Trophoblast cell (in vitro differentiated cells and primary cell): ENCODE results near the gene TBC1D9.

Experiments
- DNase-seq, 2 donors: peaks; one replicate each; pipeline ENCODE4 v3.0.0-alpha.2; 2016
- H2AFZ ChIP-seq: 2 replicates; pipeline ENCODE4 v1.6.1; 2013; ENCODE audit warnings: low read length, moderate library complexity, mild to moderate bottlenecking; ENCODE audit not compliant: insufficient read depth, poor library complexity
- H2AK5ac ChIP-seq: 2 replicates; pipeline ENCODE4 v1.6.1; 2013; ENCODE audit warnings: mild to moderate bottlenecking, low read length
- H2BK120ac ChIP-seq: 2 replicates; pipeline ENCODE4 v1.6.1; 2013; ENCODE audit warnings: low read length, mild to moderate bottlenecking, moderate library complexity; ENCODE audit not compliant: insufficient read depth, poor library complexity
- H2BK12ac ChIP-seq: 2 replicates; pipeline ENCODE4 v1.6.1; 2013; ENCODE audit warnings: mild to moderate bottlenecking, low read length, moderate library complexity
- H2BK5ac ChIP-seq: 2 replicates; pipeline ENCODE4 v1.6.1; 2013; ENCODE audit warnings: low read length, low read depth, moderate library complexity, mild to moderate bottlenecking; ENCODE audit not compliant: poor library complexity
- H3K14ac ChIP-seq: 2 replicates; pipeline ENCODE4 v1.6.1; 2013; ENCODE audit warnings: mild to moderate bottlenecking, low read length
- H3K18ac ChIP-seq: 2 replicates; pipeline ENCODE4 v1.6.1; 2013; ENCODE audit warnings: mild to moderate bottlenecking, low read length
- H3K23ac ChIP-seq: 2 replicates; pipeline ENCODE4 v1.6.1; 2013; ENCODE audit warnings: low read length
- H3K27ac ChIP-seq: 2 replicates; pipeline ENCODE4 v1.5.1; 2013; ENCODE audit warnings: low read depth, mild to moderate bottlenecking, inconsistent platforms, low read length, moderate library complexity
- H3K27me3 ChIP-seq: 2 replicates; pipeline ENCODE4 v1.6.1; 2013; ENCODE audit warnings: inconsistent platforms, mild to moderate bottlenecking, low read length, moderate library complexity; ENCODE audit not compliant: insufficient read depth
- H3K36me3 ChIP-seq, 2 experiments: 1 replicate in 1 of 2; 2 replicates in 1 of 2; pipeline ENCODE4 v1.6.1; 2013; ENCODE audit warnings: low read length in 2 of 2, mild to moderate bottlenecking in 2 of 2, moderate library complexity in 1 of 2; ENCODE audit not compliant: insufficient read depth in 2 of 2, control insufficient read depth in 1 of 2
- H3K4ac ChIP-seq: 2 replicates; pipeline ENCODE4 v1.6.1; 2013; ENCODE audit warnings: low read depth, mild to moderate bottlenecking, low read length, moderate library complexity
- H3K4me1 ChIP-seq, 2 experiments: 1 replicate in 1 of 2; 2 replicates in 1 of 2; pipeline ENCODE4 v1.6.1; 2013; ENCODE audit warnings: low read length in 2 of 2, mild to moderate bottlenecking in 2 of 2, moderate library complexity in 1 of 2; ENCODE audit not compliant: insufficient read depth in 2 of 2, control insufficient read depth in 1 of 2
- H3K4me2 ChIP-seq: 2 replicates; pipeline ENCODE4 v1.6.1; 2013; ENCODE audit warnings: inconsistent platforms, mild to moderate bottlenecking, low read length, moderate library complexity
- H3K4me3 ChIP-seq: 2 replicates; pipeline ENCODE4 v1.5.1; 2013; ENCODE audit warnings: mild to moderate bottlenecking, low read depth, low read length, inconsistent platforms
- H3K79me1 ChIP-seq: one replicate; pipeline ENCODE4 v1.6.1; 2013; ENCODE audit warnings: low read length
- H3K79me2 ChIP-seq: 2 replicates; pipeline ENCODE4 v1.6.1; 2013; ENCODE audit warnings: low read length, mild to moderate bottlenecking; ENCODE audit not compliant: control insufficient read depth, insufficient read depth, poor library complexity
- H3K9ac ChIP-seq: 2 replicates; pipeline ENCODE4 v1.6.1; 2013; ENCODE audit warnings: mild to moderate bottlenecking, low read length
- H3K9me3 ChIP-seq: 2 replicates; pipeline ENCODE4 v1.6.1; 2013; ENCODE audit warnings: low read depth, mild to moderate bottlenecking, control low read depth, inconsistent platforms, low read length; ENCODE audit not compliant: insufficient read depth
- H4K12ac ChIP-seq: 2 replicates; pipeline ENCODE4 v1.6.1; 2013; ENCODE audit warnings: low read depth, mild to moderate bottlenecking, low read length, moderate library complexity
- H4K8ac ChIP-seq: 2 replicates; pipeline ENCODE4 v1.6.1; 2013; ENCODE audit warnings: low read depth, mild to moderate bottlenecking, low read length, moderate library complexity
- H4K91ac ChIP-seq: one replicate; pipeline ENCODE4 v1.6.1; 2013; ENCODE audit warnings: low read depth, mild to moderate bottlenecking, low read length, moderate library complexity
- WGBS: extraction: QIAGEN DNeasy Blood & Tissue Kit; methylation state at CpG from one replicate; pipeline ENCODE4 v1.1.7; 2013; ENCODE audit warnings: missing lambda C conversion rate; ENCODE audit not compliant: insufficient read length, insufficient coverage; ENCODE audit errors: extremely low coverage; 5-methylcytosine and 5-hydroxymethylcytosine counted together

TBC1D9 gene

DNA sequence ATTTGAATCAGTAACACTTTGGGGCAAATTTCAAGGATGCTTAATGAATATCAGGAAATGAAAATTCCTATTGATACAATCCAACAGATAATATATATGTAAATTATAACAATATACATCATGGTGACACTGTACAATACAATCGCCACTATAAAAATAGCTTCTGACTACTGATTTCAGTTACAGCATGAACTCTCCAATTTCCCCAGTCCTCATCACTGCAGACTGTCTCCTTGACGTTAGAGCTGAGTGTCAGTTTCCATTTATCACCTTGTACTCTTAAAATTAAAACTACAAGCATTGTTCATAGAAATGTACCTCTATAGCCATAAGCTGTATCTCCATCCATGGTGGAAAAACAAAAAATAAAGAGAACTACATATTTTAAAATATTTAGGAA, 23.4 kb downstream of the TBC1D9 start:
- no CpG with 5 or more reads among the region's 2 CpGs for WGBS
- Histone ChIP-seq H2BK5ac (no peak overlapping the region), H4K12ac (no peak overlapping the region), H3K79me2 (peaks cover 3% of the 10 kb centered on the region), H2BK12ac (no peak overlapping the region), H3K4me2 (no peak overlapping the region), H3K4ac (no peak overlapping the region), H3K27me3 (no peaks in the 10 kb centered on the region), H2AK5ac (no peak overlapping the region), H4K91ac (no peak overlapping the region), H3K18ac (no peak overlapping the region), H2BK120ac (no peak overlapping the region), H4K8ac (no peak overlapping the region), H3K27ac (no peak overlapping the region), H3K9me3 (no peaks in the 10 kb centered on the region), H3K9ac (no peak overlapping the region), H3K4me1 (peaks cover 13 to 36% of the 10 kb centered on the region in 2 experiments), H2AFZ (no peak overlapping the region), H3K14ac (no peak overlapping the region), H3K4me3 (no peak overlapping the region), H3K23ac (no peak overlapping the region), H3K36me3 (no peaks in the 10 kb centered on the region), H3K79me1 (peaks cover 16% of the 10 kb centered on the region)
- DNase-seq = no peak

- WGBS = no CpG with 5 or more reads among the region's 6 CpGs
- H3K4me1 ChIP-seq = peaks cover 5 to 24% of the 10 kb centered on the region in 2 experiments
- H3K27ac ChIP-seq = peak overlapping the region; percentile 83
- H4K12ac ChIP-seq = no peak overlapping the region
- peaks cover 4% of the 10 kb centered on the region for H3K79me2 ChIP-seq
- H4K8ac ChIP-seq = no peak overlapping the region
- H3K18ac ChIP-seq = no peak overlapping the region
- peak; percentile 42 to 75 for DNase-seq
- H3K36me3 ChIP-seq = no peaks in the 10 kb centered on the region
- no peak overlapping the region for H3K9ac ChIP-seq
- no peak overlapping the region for H2AK5ac ChIP-seq
- H3K4me2 ChIP-seq = no peak overlapping the region
- H2BK120ac ChIP-seq = peak overlapping the region; percentile 34
- no peak overlapping the region for H3K4me3 ChIP-seq
- peak overlapping the region; percentile 17 for H2BK12ac ChIP-seq
- no peak overlapping the region for H3K4ac ChIP-seq
- H3K23ac ChIP-seq = no peak overlapping the region
- peak overlapping the region; percentile 78 for H2BK5ac ChIP-seq
- no peaks in the 10 kb centered on the region for H3K9me3 ChIP-seq
- no peak overlapping the region for H4K91ac ChIP-seq
- no peak overlapping the region for H2AFZ ChIP-seq
- H3K79me1 ChIP-seq = peaks cover 15% of the 10 kb centered on the region
- no peak overlapping the region for H3K14ac ChIP-seq
- no peaks in the 10 kb centered on the region for H3K27me3 ChIP-seq
Observed at GRCh38 chr4:140729344-140730049, 26.7 kb downstream of the TBC1D9 start.

GRCh38 chr4:140726776-140727500, 29.2 kb downstream of the TBC1D9 start:
- no peak overlapping the region for H3K23ac ChIP-seq
- no peak overlapping the region for H2AFZ ChIP-seq
- no peaks in the 10 kb centered on the region for H3K27me3 ChIP-seq
- H3K36me3 ChIP-seq = no peaks in the 10 kb centered on the region
- H3K18ac ChIP-seq = no peak overlapping the region
- no peak overlapping the region for H3K9ac ChIP-seq
- H2BK120ac ChIP-seq = no peak overlapping the region
- peaks cover 4% of the 10 kb centered on the region for H3K79me2 ChIP-seq
- peak overlapping the region; percentile 2 for H2BK5ac ChIP-seq
- H3K9me3 ChIP-seq = no peaks in the 10 kb centered on the region
- no peak overlapping the region for H2AK5ac ChIP-seq
- peak overlapping the region; percentile 65 for H4K91ac ChIP-seq
- peaks cover 3 to 17% of the 10 kb centered on the region in 2 experiments for H3K4me1 ChIP-seq
- peak overlapping the region; percentile 90 for H3K4ac ChIP-seq
- no peak overlapping the region for H4K12ac ChIP-seq
- H2BK12ac ChIP-seq = peak overlapping the region; percentile 23
- H4K8ac ChIP-seq = no peak overlapping the region
- WGBS = no CpG with 5 or more reads among the region's 3 CpGs
- H3K27ac ChIP-seq = no peak overlapping the region
- peaks cover 15% of the 10 kb centered on the region for H3K79me1 ChIP-seq
- H3K14ac ChIP-seq = no peak overlapping the region
- DNase-seq = peak; percentile 59 to 60
- no peak overlapping the region for H3K4me3 ChIP-seq
- no peak overlapping the region for H3K4me2 ChIP-seq

DNA sequence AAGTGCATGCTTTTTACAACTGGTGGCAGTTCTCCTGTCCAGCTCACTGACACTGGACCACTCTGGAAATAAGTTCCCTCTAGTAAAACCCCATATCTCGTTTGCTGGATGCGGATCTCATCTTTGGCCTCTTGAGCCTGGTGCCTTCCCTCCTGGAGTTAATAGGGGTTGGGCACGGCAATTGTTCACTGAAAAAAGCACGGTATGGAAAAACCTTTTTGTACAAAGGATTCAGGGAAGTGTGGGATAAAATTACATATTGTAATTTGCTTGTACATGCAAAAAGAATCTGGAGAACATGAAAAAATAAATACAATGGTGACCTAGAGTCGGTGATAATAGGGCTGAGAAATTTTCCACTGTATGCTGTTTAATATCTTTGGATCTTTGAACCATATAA, 30.6 kb downstream of the TBC1D9 start:
- peaks cover 7 to 26% of the 10 kb centered on the region in 2 experiments for H3K4me1 ChIP-seq
- no peak overlapping the region for H3K9ac ChIP-seq
- WGBS = no CpG with 5 or more reads among the region's 5 CpGs

More for the DNA sequence above, 30.6 kb downstream of the TBC1D9 start:
- peaks cover 18% of the 10 kb centered on the region for H3K79me1 ChIP-seq
- no peak overlapping the region for H2BK5ac ChIP-seq
- no peak overlapping the region for H3K14ac ChIP-seq
- H2AK5ac ChIP-seq = no peak overlapping the region
- peak overlapping the region; percentile 80 for H3K4ac ChIP-seq
- no peak overlapping the region for H3K27ac ChIP-seq
- peaks cover 6% of the 10 kb centered on the region for H3K79me2 ChIP-seq
- no peak overlapping the region for H3K18ac ChIP-seq
- no peak overlapping the region for H4K8ac ChIP-seq
- no peak overlapping the region for H4K12ac ChIP-seq
- H3K9me3 ChIP-seq = no peaks in the 10 kb centered on the region
- no peaks in the 10 kb centered on the region for H3K36me3 ChIP-seq
- no peak overlapping the region for H3K4me2 ChIP-seq
- no peak overlapping the region for H3K4me3 ChIP-seq
- H3K27me3 ChIP-seq = no peaks in the 10 kb centered on the region
- H3K23ac ChIP-seq = no peak overlapping the region
- H2BK120ac ChIP-seq = no peak overlapping the region
- H2BK12ac ChIP-seq = no peak overlapping the region
- H4K91ac ChIP-seq = no peak overlapping the region
- no peak for DNase-seq
- no peak overlapping the region for H2AFZ ChIP-seq
